ENCODE results near the gene GTF3C5. TPM values are rescaled to one million over a fixed set of nuclear protein-coding genes. Genes with fewer than 3 reads are reported as not detected.
"Not testable (repeated sequence)": the region's sequence is repeated elsewhere in the genome, so short reads cannot be mapped to it uniquely, and the experiment has no call there.

The GTF3C5 gene
- total RNA-seq, 1 donor from 2014 or later = 36.5 TPM

DNA sequence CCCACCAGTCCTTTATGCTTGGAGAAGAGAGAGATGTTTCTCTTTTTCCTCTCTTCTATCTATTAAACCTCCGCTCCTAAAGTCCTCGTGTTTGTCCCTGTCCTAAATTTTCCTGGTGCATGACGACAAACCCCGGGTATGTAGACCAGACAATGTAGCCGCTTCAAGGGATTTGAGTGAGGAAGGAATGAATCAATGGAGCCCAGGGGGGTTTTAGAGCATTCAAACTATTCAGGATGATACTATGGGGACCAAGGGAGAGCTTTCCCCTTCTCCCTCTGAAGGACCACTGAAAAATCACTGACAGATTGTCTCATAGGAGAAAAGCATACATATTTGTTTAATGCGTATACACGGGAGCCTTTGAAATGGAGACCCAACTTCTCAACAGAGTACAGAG lies 49.4 kb downstream of the GTF3C5 start:
- Mint-ChIP-seq H3K9me3 (ENCODE audit: low read depth) (no peaks in the 10 kb centered on the region), H3K4me3 (ENCODE audit: unreplicated experiment) (no peak overlapping the region), H3K27me3 (ENCODE audit: low read depth) (peaks cover 3% of the 10 kb centered on the region), H3K36me3 (ENCODE audit: low read depth) (no peaks in the 10 kb centered on the region), H3K4me1 (ENCODE audit: low read depth) (peaks cover 24% of the 10 kb centered on the region), H3K27ac (ENCODE audit: unreplicated experiment) (no peak overlapping the region)
- TF ChIP-seq, protein P1, sequence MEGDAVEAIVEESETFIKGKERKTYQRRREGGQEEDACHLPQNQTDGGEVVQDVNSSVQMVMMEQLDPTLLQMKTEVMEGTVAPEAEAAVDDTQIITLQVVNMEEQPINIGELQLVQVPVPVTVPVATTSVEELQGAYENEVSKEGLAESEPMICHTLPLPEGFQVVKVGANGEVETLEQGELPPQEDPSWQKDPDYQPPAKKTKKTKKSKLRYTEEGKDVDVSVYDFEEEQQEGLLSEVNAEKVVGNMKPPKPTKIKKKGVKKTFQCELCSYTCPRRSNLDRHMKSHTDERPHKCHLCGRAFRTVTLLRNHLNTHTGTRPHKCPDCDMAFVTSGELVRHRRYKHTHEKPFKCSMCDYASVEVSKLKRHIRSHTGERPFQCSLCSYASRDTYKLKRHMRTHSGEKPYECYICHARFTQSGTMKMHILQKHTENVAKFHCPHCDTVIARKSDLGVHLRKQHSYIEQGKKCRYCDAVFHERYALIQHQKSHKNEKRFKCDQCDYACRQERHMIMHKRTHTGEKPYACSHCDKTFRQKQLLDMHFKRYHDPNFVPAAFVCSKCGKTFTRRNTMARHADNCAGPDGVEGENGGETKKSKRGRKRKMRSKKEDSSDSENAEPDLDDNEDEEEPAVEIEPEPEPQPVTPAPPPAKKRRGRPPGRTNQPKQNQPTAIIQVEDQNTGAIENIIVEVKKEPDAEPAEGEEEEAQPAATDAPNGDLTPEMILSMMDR (IDR thresholded peaks at IDR 0.05) = no peak
- no peak for DNase-seq (ENCODE audit: low spot score)

DNA sequence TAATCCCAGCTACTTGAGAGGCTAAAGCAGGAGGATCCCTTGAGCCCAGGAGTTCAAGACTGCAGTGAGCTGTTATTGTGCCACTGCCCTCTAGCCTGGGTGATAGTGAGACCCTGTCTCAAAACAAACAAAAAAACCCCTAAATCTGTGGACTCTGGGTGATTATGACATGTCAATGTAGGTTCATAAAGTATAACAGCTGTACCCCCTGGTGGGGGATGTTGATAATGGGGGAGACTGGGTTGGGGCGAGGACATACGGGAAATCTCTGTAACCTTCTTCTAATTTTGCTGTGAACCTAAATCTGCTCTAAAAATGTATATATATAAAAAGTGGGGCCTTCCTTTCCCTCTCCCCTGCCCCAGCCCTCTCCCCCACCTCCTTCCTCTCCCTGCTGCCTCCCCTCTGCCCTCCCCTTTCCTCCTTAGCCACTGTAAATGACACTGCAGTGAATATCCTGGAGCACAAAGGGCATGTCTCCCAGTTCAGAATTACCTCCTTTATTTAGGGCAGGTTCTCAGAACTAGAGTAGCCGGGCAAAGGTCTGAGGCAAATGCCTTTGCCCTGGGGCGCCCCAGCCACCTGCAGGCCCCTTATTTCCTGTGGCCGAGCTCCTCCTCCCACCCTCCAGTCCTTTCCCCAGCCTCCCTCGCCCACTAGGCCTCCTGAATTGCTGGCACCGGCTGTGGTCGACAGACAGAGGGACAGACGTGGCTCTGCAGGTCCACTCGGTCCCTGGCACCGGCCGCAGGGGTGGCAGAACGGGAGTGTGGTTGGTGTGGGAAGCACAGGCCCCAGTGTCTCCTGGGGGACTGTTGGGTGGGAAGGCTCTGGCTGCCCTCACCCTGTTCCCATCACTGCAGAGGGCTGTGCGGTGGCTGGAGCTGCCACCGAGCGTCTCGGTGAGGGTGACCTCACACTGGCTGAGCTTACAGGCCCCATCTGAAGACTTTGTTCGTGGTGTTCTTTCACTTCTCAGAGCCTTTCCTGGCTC lies 50.3 kb downstream of the GTF3C5 start:
- H3K4me3 Mint-ChIP-seq (ENCODE audit: unreplicated experiment); H3K27me3 Mint-ChIP-seq (ENCODE audit: low read depth); H3K27ac Mint-ChIP-seq (ENCODE audit: unreplicated experiment); H3K36me3 Mint-ChIP-seq (ENCODE audit: low read depth); H3K9me3 Mint-ChIP-seq (ENCODE audit: low read depth): not testable (repeated sequence)
- DNase-seq (ENCODE audit: low spot score) = peak; percentile 33
- peaks cover 15% of the 10 kb centered on the region for H3K4me1 Mint-ChIP-seq (ENCODE audit: low read depth)

DNA sequence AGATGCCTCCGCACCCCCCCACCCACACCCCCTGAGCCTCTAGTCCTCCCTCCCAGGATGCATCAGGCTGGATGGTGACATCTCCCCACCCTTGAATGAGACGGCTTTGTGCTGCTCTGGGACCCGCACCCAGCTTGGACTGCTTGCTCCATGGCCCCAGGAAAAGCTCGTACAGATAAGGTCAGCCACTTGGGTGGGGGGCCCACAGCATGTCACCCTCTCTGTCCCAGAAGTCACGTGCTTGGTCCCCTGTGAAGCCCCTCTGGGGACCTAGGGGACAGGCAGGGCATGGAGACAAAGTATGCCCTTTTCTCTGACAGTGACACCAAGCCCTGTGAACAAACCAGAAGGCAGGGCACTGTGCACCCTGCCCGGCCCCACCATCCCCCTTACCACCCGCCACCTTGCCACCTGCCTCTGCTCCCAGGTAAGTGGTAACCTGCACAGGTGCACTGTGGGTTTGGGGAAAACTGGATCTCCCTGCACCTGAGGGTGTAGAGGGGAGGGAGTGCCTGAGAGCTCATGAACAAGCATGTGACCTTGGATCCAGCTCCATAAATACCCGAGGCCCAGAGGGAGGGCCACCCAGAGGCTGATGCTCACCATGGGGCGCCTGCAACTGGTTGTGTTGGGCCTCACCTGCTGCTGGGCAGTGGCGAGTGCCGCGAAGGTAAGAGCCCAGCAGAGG lies 51.3 kb downstream of the GTF3C5 start:
- H3K36me3 Mint-ChIP-seq (ENCODE audit: low read depth); H3K27me3 Mint-ChIP-seq (ENCODE audit: low read depth); H3K4me3 Mint-ChIP-seq (ENCODE audit: unreplicated experiment): not testable (repeated sequence)

DNA sequence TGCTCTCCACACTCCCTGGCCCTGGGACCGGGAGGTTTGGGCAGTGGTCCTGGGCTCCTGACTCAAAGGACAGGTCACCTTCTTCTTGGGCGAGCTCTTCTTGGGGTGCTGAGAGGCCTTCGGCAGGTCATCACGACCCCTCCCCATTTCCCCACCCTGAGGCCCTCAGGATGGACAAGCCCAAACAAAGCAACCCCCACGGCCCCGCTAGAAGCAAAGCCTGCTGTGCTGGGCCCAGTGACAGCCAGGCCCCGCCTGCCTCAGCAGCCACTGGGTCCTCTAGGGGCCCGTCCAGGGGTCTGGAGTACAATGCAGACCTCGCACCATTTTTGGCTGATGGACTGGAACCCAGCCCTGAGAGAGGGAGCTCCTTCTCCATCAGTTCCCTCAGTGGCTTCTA lies 52.9 kb downstream of the GTF3C5 start:
- peak; percentile 58 for DNase-seq (ENCODE audit: low spot score)
- H3K9me3 Mint-ChIP-seq (ENCODE audit: low read depth); H3K36me3 Mint-ChIP-seq (ENCODE audit: low read depth); H3K4me3 Mint-ChIP-seq (ENCODE audit: unreplicated experiment); H3K27ac Mint-ChIP-seq (ENCODE audit: unreplicated experiment); H3K27me3 Mint-ChIP-seq (ENCODE audit: low read depth); H3K4me1 Mint-ChIP-seq (ENCODE audit: low read depth): not testable (repeated sequence)

More for the DNA sequence above, 51.3 kb downstream of the GTF3C5 start:
- not testable (repeated sequence) for H3K27ac Mint-ChIP-seq (ENCODE audit: unreplicated experiment); H3K9me3 Mint-ChIP-seq (ENCODE audit: low read depth); H3K4me1 Mint-ChIP-seq (ENCODE audit: low read depth)
- DNase-seq (ENCODE audit: low spot score) = peak; percentile 39

DNA sequence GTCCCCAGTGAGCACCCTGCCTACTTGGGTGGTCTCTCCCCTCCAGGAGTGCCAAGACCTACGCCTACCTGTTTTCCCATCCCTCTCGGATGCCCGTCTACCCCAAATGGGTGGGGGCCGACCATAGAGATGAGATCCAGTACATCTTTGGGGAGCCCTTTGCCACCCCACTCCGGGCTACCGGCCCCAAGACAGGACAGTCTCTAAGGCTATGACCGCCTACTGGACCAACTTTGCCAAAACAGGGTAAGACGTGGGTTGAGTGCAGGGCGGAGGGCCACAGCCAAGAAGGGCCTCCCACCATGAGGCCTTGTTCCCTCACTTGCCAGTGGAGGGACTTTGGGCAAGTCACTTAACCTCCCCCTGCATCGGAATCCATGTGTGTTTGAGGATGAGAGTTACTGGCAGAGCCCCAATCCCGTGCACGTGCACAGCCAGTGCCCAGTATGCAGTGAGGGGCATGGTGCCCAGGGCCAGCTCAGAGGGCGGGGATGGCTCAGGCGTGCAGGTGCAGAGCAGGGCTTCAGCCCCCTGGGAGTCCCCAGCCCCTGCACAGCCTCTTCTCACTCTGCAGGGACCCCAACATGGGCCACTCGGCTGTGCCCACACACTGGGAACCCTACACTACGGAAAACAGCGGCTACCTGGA lies 55.5 kb downstream of the GTF3C5 start:
- not testable (repeated sequence) for H3K4me1 Mint-ChIP-seq (ENCODE audit: low read depth); H3K27me3 Mint-ChIP-seq (ENCODE audit: low read depth); H3K4me3 Mint-ChIP-seq (ENCODE audit: unreplicated experiment); H3K9me3 Mint-ChIP-seq (ENCODE audit: low read depth); H3K27ac Mint-ChIP-seq (ENCODE audit: unreplicated experiment); H3K36me3 Mint-ChIP-seq (ENCODE audit: low read depth)
- peak; percentile 20 for DNase-seq (ENCODE audit: low spot score)

DNA sequence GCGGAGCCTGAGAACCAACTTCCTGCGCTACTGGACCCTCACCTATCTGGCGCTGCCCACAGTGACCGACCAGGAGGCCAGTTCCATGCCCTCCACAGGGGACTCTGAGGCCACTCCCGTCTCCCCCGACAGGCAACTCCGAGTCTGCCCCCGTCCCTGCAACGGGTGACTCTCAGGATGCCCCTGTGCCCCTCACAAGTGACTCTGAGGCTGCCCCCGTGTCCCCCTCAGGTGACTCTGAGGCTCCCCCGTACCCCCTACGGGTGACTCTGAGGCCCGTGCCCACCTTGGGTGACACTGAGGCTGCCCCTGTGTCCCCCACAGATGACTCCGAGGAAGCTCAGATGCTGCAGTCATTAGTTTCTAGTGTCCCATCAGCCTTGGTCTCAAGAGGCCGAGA lies 56.1 kb downstream of the GTF3C5 start:
- Mint-ChIP-seq H3K27ac (ENCODE audit: unreplicated experiment) (no peak overlapping the region), H3K27me3 (ENCODE audit: low read depth) (no peaks in the 10 kb centered on the region), H3K4me1 (ENCODE audit: low read depth) (no peaks in the 10 kb centered on the region), H3K9me3 (ENCODE audit: low read depth) (no peaks in the 10 kb centered on the region), H3K36me3 (ENCODE audit: low read depth) (no peaks in the 10 kb centered on the region), H3K4me3 (ENCODE audit: unreplicated experiment) (no peak overlapping the region)
- TF ChIP-seq, protein P1 (IDR thresholded peaks at IDR 0.05) = no peak
- DNase-seq (ENCODE audit: low spot score) = peak; percentile 32
